Measurements from ENCODE around the gene KIF18A. TPM values are rescaled to one million over a fixed set of nuclear protein-coding genes. Genes with fewer than 3 reads are reported as not detected.

Gene KIF18A
- total RNA-seq, 2 donors from 2014 or later: 17.7 to 24.4 TPM

DNA sequence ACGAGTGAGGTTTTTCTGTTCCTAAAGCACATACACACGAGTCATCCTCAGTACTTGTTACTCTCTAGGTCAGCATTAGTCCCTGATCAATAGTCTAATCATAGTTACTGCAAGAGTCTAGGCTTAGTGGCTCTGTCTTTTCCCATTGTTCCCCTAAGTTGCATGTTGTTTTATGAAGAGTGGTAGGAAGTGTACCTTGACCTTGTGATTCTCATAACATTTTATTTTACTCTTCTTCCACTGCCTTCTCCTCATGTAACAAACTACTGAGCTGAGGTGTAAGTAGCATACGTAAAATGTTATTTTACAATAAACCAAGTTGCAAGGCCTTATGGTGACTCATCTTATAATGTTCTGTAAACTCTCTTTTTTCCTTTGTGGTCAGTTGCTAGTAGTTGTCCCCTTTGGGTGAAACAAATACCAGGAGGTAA is 15.2 kb upstream of the KIF18A start:
- no peak overlapping the region for H3K9ac ChIP-seq (ENCODE audit: extremely low read depth, low read length, poor library complexity, severe bottlenecking)
- peaks cover 7% of the 10 kb centered on the region for H3K36me3 ChIP-seq (ENCODE audit: control insufficient read depth, insufficient read depth, low read length)
- 79 to 90% methylated on average over 2 to 3 of the region's 3 CpGs for WGBS, 2 experiments (ENCODE audit: insufficient coverage in 1 of 2, insufficient read length in 1 of 2)
- H3K9me3 ChIP-seq (ENCODE audit: control insufficient read depth, low read length): no peaks in the 10 kb centered on the region
- no peaks in the 10 kb centered on the region for H3K27me3 ChIP-seq (ENCODE audit: control insufficient read depth, insufficient read depth, low read length, poor library complexity, severe bottlenecking)
- Mint-ChIP-seq H3K27ac (no peak overlapping the region), H3K4me3 (no peak overlapping the region), H3K4me1 (no peaks in the 10 kb centered on the region), H3K9me3 (no peaks in the 10 kb centered on the region), H3K36me3 (ENCODE audit: low read depth) (no peaks in the 10 kb centered on the region), H3K27me3 (ENCODE audit: insufficient read depth) (no peaks in the 10 kb centered on the region)
- no peak overlapping the region for H3K4me3 ChIP-seq (ENCODE audit: low read length)
- no peak overlapping the region for H3K27ac ChIP-seq (ENCODE audit: low read depth, low read length)
- TF ChIP-seq, protein P1, sequence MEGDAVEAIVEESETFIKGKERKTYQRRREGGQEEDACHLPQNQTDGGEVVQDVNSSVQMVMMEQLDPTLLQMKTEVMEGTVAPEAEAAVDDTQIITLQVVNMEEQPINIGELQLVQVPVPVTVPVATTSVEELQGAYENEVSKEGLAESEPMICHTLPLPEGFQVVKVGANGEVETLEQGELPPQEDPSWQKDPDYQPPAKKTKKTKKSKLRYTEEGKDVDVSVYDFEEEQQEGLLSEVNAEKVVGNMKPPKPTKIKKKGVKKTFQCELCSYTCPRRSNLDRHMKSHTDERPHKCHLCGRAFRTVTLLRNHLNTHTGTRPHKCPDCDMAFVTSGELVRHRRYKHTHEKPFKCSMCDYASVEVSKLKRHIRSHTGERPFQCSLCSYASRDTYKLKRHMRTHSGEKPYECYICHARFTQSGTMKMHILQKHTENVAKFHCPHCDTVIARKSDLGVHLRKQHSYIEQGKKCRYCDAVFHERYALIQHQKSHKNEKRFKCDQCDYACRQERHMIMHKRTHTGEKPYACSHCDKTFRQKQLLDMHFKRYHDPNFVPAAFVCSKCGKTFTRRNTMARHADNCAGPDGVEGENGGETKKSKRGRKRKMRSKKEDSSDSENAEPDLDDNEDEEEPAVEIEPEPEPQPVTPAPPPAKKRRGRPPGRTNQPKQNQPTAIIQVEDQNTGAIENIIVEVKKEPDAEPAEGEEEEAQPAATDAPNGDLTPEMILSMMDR (conservative IDR thresholded peaks at IDR 0.05): no peak
- DNase-seq: no peak
- no peaks in the 10 kb centered on the region for H3K4me1 ChIP-seq (ENCODE audit: control insufficient read depth, insufficient read depth, low read length)

DNA sequence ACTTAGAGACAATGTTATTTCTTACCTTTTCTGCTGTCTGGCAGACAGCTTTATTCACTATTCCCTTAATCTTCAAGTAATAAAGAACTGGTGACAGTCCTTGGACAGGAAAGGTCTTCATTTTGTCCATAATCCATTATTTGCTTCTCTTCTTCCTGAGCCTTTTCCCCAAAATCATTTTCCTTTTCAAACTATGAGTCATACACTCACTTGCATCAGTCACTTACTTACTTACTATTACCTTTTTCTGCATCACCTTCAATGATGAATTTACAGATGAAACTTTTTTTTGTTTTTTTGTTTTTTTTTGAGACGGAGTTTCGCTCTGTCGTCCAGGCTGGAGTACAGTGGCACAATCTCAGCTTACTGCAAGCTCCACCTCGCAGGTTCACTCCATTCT is 9.8 kb upstream of the KIF18A start:
- no peaks in the 10 kb centered on the region for H3K4me1 ChIP-seq (ENCODE audit: control insufficient read depth, insufficient read depth, low read length)
- no peaks in the 10 kb centered on the region for H3K9me3 Mint-ChIP-seq
- no peaks in the 10 kb centered on the region for H3K27me3 ChIP-seq (ENCODE audit: control insufficient read depth, insufficient read depth, low read length, poor library complexity, severe bottlenecking)
- H3K4me3 Mint-ChIP-seq: no peak overlapping the region
- TF ChIP-seq, protein P1 (conservative IDR thresholded peaks at IDR 0.05): no peak
- H3K4me1 Mint-ChIP-seq: no peaks in the 10 kb centered on the region
- no peak for DNase-seq
- WGBS, 2 experiments (ENCODE audit: insufficient coverage in 1 of 2, insufficient read length in 1 of 2): 93 to 95% methylated on average over 4 of the region's 4 CpGs
- H3K9me3 ChIP-seq (ENCODE audit: control insufficient read depth, low read length): no peaks in the 10 kb centered on the region
- H3K36me3 ChIP-seq (ENCODE audit: control insufficient read depth, insufficient read depth, low read length): peaks cover 14% of the 10 kb centered on the region
- H3K27me3 Mint-ChIP-seq (ENCODE audit: insufficient read depth): no peaks in the 10 kb centered on the region
- peaks cover 12% of the 10 kb centered on the region for H3K36me3 Mint-ChIP-seq (ENCODE audit: low read depth)
- H3K9ac ChIP-seq (ENCODE audit: extremely low read depth, low read length, poor library complexity, severe bottlenecking): no peak overlapping the region
- H3K4me3 ChIP-seq (ENCODE audit: low read length): no peak overlapping the region
- H3K27ac ChIP-seq (ENCODE audit: low read depth, low read length): no peak overlapping the region
- H3K27ac Mint-ChIP-seq: no peak overlapping the region

DNA sequence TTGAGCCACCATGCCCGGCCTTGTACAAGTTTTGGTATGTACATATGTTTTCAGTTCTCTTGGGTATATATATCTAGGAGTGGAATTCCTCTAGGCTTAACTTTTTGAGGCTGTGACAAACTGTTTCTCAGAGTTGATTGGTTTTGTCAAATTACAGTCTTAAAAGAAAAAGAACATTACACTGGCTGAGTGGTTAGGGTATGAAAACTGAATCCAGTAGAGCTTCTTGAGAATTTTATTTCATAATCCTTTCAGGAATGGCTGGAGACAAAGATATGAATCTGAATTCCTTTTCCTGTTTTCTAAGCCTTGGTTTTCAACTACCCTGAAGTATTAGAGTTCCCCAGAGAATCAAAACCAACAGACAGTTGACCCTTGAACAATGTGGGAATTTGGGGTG is 6.8 kb upstream of the KIF18A start:
- no peaks in the 10 kb centered on the region for H3K9me3 ChIP-seq (ENCODE audit: control insufficient read depth, low read length)
- no peak overlapping the region for H3K27ac ChIP-seq (ENCODE audit: low read depth, low read length)
- Mint-ChIP-seq H3K4me1 (peaks cover 7% of the 10 kb centered on the region), H3K27ac (no peak overlapping the region), H3K9me3 (no peaks in the 10 kb centered on the region), H3K36me3 (ENCODE audit: low read depth) (peaks cover 12% of the 10 kb centered on the region), H3K27me3 (ENCODE audit: insufficient read depth) (no peaks in the 10 kb centered on the region), H3K4me3 (no peak overlapping the region)
- DNase-seq: no peak
- no peaks in the 10 kb centered on the region for H3K4me1 ChIP-seq (ENCODE audit: control insufficient read depth, insufficient read depth, low read length)
- TF ChIP-seq, protein P1 (conservative IDR thresholded peaks at IDR 0.05): no peak
- peaks cover 14% of the 10 kb centered on the region for H3K36me3 ChIP-seq (ENCODE audit: control insufficient read depth, insufficient read depth, low read length)
- H3K4me3 ChIP-seq (ENCODE audit: low read length): no peak overlapping the region
- 96% methylated on average over 1 of the region's 1 CpG; no CpG with 5 or more reads in 1 of the 2 experiments for WGBS, 2 experiments (ENCODE audit: insufficient coverage in 1 of 2, insufficient read length in 1 of 2)
- no peaks in the 10 kb centered on the region for H3K27me3 ChIP-seq (ENCODE audit: control insufficient read depth, insufficient read depth, low read length, poor library complexity, severe bottlenecking)
- H3K9ac ChIP-seq (ENCODE audit: extremely low read depth, low read length, poor library complexity, severe bottlenecking): no peak overlapping the region
